ENCODE measurements around the gene ANTXR1. TPM values are rescaled to one million over a fixed set of nuclear protein-coding genes. Genes with fewer than 3 reads are reported as not detected.

Gene ANTXR1
- polyA plus RNA-seq, 1 of the 3 experiments (the other 2 are of a cell fraction) = 114 TPM

GRCh38 chr2:69060938-69061501, 48.0 kb downstream of the ANTXR1 start:
- H3K9ac ChIP-seq = no peak overlapping the region
- H4K20me1 ChIP-seq (ENCODE audit: insufficient read depth) = no peaks in the 10 kb centered on the region
- no peaks in the 10 kb centered on the region for H3K9me2 ChIP-seq
- peaks cover 22 to 58% of the 10 kb centered on the region in 2 experiments for H3K36me3 ChIP-seq (replicated peaks in 1 of 2; ENCODE audit: control insufficient read depth in 1 of 2, insufficient read depth in 2 of 2, low read length in 1 of 2)
- H3K27me3 ChIP-seq (ENCODE audit: insufficient read depth) = no peaks in the 10 kb centered on the region
- no peak overlapping the region for H3K4me3 ChIP-seq (ENCODE audit: low read depth in 2 of 2, low read length in 1 of 2)
- CTCF ChIA-PET = interaction anchor here (0.9 to 1.1 kb wide), 3 partner anchors 37 to 246 kb away, joined by 3 read pairs; no protein-coding TSS in a partner anchor
- DNase-seq = no peak
- peaks cover 16% of the 10 kb centered on the region for H3F3A ChIP-seq (replicated peaks; ENCODE audit: insufficient read depth)
- H3K27ac ChIP-seq (ENCODE audit: low read depth in 2 of 2, low read length in 1 of 2) = no peak overlapping the region
- H3K79me2 ChIP-seq (ENCODE audit: insufficient read depth) = peaks cover 78% of the 10 kb centered on the region
- H3K9me3 ChIP-seq = 0 out of 2 replicates have a peak, but pooled peaks cover 8% of the 10 kb centered on the region
- POLR2A ChIA-PET = no interaction called here
- H3K4me1 ChIP-seq (ENCODE audit: control insufficient read depth in 1 of 2, insufficient read depth in 2 of 2, low read depth in 1 of 2, low read length in 1 of 2) = peaks cover 0 to 6% of the 10 kb centered on the region in 2 experiments; a peak in 2 of 4 replicates
- no peak overlapping the region for H2AFZ ChIP-seq (ENCODE audit: low read depth)
- no peak for TF ChIP-seq TEAD4 (IDR thresholded peaks at IDR 0.05; ENCODE audit: borderline replicate concordance, insufficient read depth)
- no peak for TF ChIP-seq EP300 (IDR thresholded peaks at IDR 0.05; ENCODE audit: borderline replicate concordance in 1 of 2, low read depth in 1 of 2, low read length in 1 of 2)
- TF ChIP-seq ELF1 (IDR thresholded peaks at IDR 0.05) = no peak
- no peak overlapping the region for H3K4me2 ChIP-seq

DNA sequence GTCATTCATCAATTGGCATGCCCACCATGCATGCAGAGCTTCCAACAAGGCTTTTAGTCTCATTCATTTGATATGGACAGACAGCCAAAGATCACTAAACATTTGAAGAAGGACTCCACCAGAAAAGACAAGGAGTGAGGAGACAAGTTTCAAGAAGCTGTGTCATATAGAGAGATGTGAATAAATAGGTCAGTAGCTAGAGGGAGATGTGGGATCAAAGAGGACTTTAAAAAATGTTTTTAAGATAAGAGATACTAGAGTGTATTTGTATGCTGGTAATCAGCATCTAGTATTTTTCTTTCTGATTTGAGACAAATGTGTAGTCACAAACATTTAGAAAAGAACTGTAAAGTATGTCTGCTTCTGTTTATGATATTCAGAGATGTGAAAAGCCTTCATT, 48.5 kb downstream of the ANTXR1 start:
- H2AFZ ChIP-seq (ENCODE audit: low read depth) = no peak overlapping the region
- CTCF ChIA-PET = interaction anchor here (0.9 to 2.0 kb wide), 4 partner anchors 38 to 245 kb away, joined by 3 to 5 read pairs (median 3); no protein-coding TSS in a partner anchor
- no peaks in the 10 kb centered on the region for H4K20me1 ChIP-seq (ENCODE audit: insufficient read depth)
- peaks cover 0 to 6% of the 10 kb centered on the region in 2 experiments; a peak in 2 of 4 replicates for H3K4me1 ChIP-seq (ENCODE audit: control insufficient read depth in 1 of 2, insufficient read depth in 2 of 2, low read depth in 1 of 2, low read length in 1 of 2)
- 0 out of 2 replicates have a peak, but pooled peaks cover 8% of the 10 kb centered on the region for H3K9me3 ChIP-seq
- DNase-seq = no peak
- peaks cover 22 to 59% of the 10 kb centered on the region in 2 experiments for H3K36me3 ChIP-seq (replicated peaks in 1 of 2; ENCODE audit: control insufficient read depth in 1 of 2, insufficient read depth in 2 of 2, low read length in 1 of 2)
- TF ChIP-seq FOSL2 (IDR thresholded peaks at IDR 0.05; ENCODE audit: borderline replicate concordance, low read depth) = no peak
- TF ChIP-seq SMC3 (IDR thresholded peaks at IDR 0.05; ENCODE audit: low read depth, low read length) = no peak
- no peak for TF ChIP-seq PBX3 (IDR thresholded peaks at IDR 0.05)
- TF ChIP-seq RCOR1 (IDR thresholded peaks at IDR 0.05; ENCODE audit: low read length) = no peak
- TF ChIP-seq MXI1 (IDR thresholded peaks at IDR 0.05; ENCODE audit: low read depth, low read length) = no peak
- TF ChIP-seq, protein P1, sequence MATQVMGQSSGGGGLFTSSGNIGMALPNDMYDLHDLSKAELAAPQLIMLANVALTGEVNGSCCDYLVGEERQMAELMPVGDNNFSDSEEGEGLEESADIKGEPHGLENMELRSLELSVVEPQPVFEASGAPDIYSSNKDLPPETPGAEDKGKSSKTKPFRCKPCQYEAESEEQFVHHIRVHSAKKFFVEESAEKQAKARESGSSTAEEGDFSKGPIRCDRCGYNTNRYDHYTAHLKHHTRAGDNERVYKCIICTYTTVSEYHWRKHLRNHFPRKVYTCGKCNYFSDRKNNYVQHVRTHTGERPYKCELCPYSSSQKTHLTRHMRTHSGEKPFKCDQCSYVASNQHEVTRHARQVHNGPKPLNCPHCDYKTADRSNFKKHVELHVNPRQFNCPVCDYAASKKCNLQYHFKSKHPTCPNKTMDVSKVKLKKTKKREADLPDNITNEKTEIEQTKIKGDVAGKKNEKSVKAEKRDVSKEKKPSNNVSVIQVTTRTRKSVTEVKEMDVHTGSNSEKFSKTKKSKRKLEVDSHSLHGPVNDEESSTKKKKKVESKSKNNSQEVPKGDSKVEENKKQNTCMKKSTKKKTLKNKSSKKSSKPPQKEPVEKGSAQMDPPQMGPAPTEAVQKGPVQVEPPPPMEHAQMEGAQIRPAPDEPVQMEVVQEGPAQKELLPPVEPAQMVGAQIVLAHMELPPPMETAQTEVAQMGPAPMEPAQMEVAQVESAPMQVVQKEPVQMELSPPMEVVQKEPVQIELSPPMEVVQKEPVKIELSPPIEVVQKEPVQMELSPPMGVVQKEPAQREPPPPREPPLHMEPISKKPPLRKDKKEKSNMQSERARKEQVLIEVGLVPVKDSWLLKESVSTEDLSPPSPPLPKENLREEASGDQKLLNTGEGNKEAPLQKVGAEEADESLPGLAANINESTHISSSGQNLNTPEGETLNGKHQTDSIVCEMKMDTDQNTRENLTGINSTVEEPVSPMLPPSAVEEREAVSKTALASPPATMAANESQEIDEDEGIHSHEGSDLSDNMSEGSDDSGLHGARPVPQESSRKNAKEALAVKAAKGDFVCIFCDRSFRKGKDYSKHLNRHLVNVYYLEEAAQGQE (IDR thresholded peaks at IDR 0.05; ENCODE audit: low read depth, low read length) = no peak
- no peak for TF ChIP-seq TCF12 (IDR thresholded peaks at IDR 0.05)
- no peak for TF ChIP-seq EZH2phosphoT487 (IDR thresholded peaks at IDR 0.05; ENCODE audit: borderline replicate concordance, low read depth)
- no peak for TF ChIP-seq FOXM1 (IDR thresholded peaks at IDR 0.05; ENCODE audit: low read depth)
- TF ChIP-seq, protein P2, sequence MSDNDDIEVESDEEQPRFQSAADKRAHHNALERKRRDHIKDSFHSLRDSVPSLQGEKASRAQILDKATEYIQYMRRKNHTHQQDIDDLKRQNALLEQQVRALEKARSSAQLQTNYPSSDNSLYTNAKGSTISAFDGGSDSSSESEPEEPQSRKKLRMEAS (IDR thresholded peaks at IDR 0.05; ENCODE audit: low read depth) = no peak
- no peak for TF ChIP-seq RAD21 (IDR thresholded peaks at IDR 0.05; ENCODE audit: low read length)
- TF ChIP-seq USF2 (IDR thresholded peaks at IDR 0.05; ENCODE audit: borderline replicate concordance, low read depth, low read length) = no peak
- POLR2A ChIA-PET = no interaction called here
- no peaks in the 10 kb centered on the region for H3K9me2 ChIP-seq
- peaks cover 76% of the 10 kb centered on the region for H3K79me2 ChIP-seq (ENCODE audit: insufficient read depth)
- H3K9ac ChIP-seq = no peak overlapping the region
- no peak overlapping the region for H3K4me3 ChIP-seq (ENCODE audit: low read depth in 2 of 2, low read length in 1 of 2)
- peaks cover 16% of the 10 kb centered on the region for H3F3A ChIP-seq (replicated peaks; ENCODE audit: insufficient read depth)
- no peak overlapping the region for H3K4me2 ChIP-seq
- no peak overlapping the region for H3K27ac ChIP-seq (ENCODE audit: low read depth in 2 of 2, low read length in 1 of 2)
- H3K27me3 ChIP-seq (ENCODE audit: insufficient read depth) = no peaks in the 10 kb centered on the region

Data from SK-N-SH (cell line).